H7 (cell line): ENCODE data around the gene STPG2. TPM values are rescaled to one million over a fixed set of nuclear protein-coding genes. Genes with fewer than 3 reads are reported as not detected.
"Not testable (repeated sequence)": the region's sequence is repeated elsewhere in the genome, so short reads cannot be mapped to it uniquely, and the experiment has no call there.

Experiments used
- DNase-seq: peaks from one replicate; pipeline ENCODE4 v3.0.0; 2012
- H3K27me3 ChIP-seq: 2 replicates; pipeline ENCODE4 v1.6.0; 2011; ENCODE audit warnings: mild to moderate bottlenecking, low read length; ENCODE audit not compliant: control insufficient read depth, insufficient read depth
- H3K36me3 ChIP-seq: replicated peaks from 2 replicates; pipeline ENCODE4 v1.5.1; 2011; ENCODE audit warnings: low read length; ENCODE audit not compliant: control insufficient read depth, insufficient read depth
- H3K4me3 ChIP-seq: 2 replicates; pipeline ENCODE4 v1.5.1; 2011; ENCODE audit warnings: low read depth, mild to moderate bottlenecking, control low read depth, low read length, moderate library complexity; ENCODE audit not compliant: insufficient read depth
- total RNA-seq: library from RNA; depleted of rRNA; stranded (reverse); fragments of >200 nt; shearing (Covaris generic); gene quantifications from 2 replicates; pipeline ENCODE4 v1.2.3, GENCODE V29; 2014

Gene STPG2
- total RNA-seq, 1 experiment from 2014 or later = 0.03 TPM

DNA sequence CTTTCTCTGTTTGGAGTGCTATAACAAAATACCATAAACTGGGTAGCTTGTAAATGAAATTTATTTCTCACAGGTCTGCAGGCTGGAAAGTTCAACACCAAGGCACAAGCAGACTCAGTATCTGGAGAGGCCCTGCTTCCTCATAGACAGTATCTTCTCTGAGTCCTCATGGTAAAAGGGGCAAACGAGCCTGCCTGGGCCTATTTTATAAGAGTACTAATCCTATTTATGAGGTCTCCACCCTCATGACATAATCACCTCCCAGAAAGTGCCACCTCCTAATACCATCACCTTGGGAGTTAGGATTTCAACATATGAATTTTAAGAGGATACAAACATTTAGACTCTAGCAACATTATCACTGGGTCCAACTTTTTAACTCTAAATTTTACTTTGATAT, 200.3 kb downstream of the STPG2 start:
- H3K27me3 ChIP-seq = no peaks in the 10 kb centered on the region
- no peak for DNase-seq
- H3K36me3 ChIP-seq = no peaks in the 10 kb centered on the region
- H3K4me3 ChIP-seq = no peak overlapping the region

- Histone ChIP-seq H3K27me3 (no peaks in the 10 kb centered on the region), H3K4me3 (no peak overlapping the region), H3K36me3 (no peaks in the 10 kb centered on the region)
- no peak for DNase-seq
Measured at GRCh38 chr4:97942137-97942536, 201.1 kb downstream of the STPG2 start.

DNA sequence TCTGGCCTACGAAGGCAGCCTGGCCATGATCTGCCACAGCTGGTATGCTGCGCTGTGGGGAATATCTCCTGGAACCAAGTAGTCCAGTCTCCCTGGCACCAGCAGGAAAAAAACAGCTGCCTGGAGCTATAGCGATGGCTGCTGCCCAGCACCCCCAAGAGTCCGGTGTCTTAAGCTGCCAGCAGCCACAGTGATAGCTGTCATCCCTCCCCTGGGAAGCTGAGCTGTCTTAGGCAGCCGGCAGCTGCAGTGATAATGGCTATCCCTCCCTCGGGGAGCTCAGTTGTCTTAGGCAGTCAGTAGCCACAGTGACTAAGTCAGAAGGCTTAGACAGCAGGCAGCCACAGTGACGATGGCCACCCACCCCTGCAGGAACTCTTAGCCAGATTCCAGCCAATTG, 205.1 kb downstream of the STPG2 start:
- H3K27me3 ChIP-seq = no peaks in the 10 kb centered on the region
- no peak overlapping the region for H3K4me3 ChIP-seq
- no peak for DNase-seq

GRCh38 chr4:97924341-97924958, 218.8 kb downstream of the STPG2 start:
- no peaks in the 10 kb centered on the region for H3K36me3 ChIP-seq
- H3K4me3 ChIP-seq = no peak overlapping the region
- H3K27me3 ChIP-seq = no peaks in the 10 kb centered on the region
- no peak for DNase-seq

More for the DNA sequence above, 205.1 kb downstream of the STPG2 start:
- H3K36me3 ChIP-seq = no peaks in the 10 kb centered on the region

- DNase-seq = no peak
- H3K4me3 ChIP-seq = no peak overlapping the region
- no peaks in the 10 kb centered on the region for H3K27me3 ChIP-seq
- no peaks in the 10 kb centered on the region for H3K36me3 ChIP-seq
Measured at GRCh38 chr4:97923096-97923495, 220.2 kb downstream of the STPG2 start.

DNA sequence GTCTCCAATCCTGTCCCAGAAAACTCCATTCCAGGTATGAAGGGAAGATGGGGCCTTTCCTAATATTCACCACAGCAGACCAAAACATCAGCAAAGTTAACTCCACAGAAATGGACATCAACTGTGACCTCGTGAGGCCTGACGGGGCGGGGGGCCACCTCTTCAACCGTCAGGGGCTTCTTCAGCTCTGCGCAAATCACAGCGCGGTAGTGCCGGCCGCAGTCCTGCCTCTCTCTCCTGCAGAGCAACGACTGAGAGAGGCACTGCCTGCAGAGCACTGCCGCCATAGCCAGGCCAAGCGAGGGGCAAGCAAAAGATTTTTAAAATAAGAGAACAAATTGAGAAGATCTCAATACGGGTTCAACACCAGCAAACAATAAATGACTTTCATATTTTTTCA, 226.2 kb downstream of the STPG2 start:
- DNase-seq = no peak
- H3K4me3 ChIP-seq = no peak overlapping the region
- no peaks in the 10 kb centered on the region for H3K36me3 ChIP-seq
- H3K27me3 ChIP-seq = no peaks in the 10 kb centered on the region; the same call in 1 of the 2 replicates

GRCh38 chr4:97912156-97912555, 231.1 kb downstream of the STPG2 start:
- Histone ChIP-seq H3K36me3 (no peaks in the 10 kb centered on the region), H3K27me3 (no peaks in the 10 kb centered on the region; the same call in 1 of the 2 replicates), H3K4me3 (no peak overlapping the region)
- DNase-seq = no peak

DNA sequence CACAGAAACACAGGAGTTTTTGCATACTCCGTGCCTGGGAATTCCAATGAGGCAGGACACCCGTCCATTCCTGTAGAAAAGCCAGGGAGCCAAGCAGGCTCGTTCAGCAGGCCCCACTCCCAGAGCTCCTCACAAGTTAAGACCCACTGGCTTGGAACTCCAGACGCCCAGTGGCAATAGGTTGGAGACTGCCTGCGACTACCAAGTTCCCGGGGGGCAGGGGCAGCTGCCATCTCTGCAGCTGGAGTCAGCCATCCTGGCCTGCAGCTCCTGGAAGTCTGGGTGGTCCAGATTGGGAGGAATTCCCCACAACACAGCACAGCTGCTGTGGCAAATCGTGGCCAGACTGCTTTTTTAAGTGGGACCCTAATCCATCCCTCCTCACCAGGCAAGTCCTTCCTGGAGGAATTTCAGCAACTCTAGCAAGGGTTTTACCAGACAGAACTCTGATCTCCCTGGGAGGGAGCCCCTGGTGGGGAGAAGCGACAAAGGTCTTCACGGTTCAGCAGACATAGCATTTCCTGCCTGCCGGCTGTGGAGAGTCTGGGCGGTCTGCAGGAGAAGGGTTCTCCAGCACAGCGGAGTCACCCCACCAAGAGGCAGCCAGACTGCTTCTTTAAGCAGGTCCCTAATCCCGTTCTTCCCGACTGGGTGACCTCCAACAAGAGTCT, 231.9 kb downstream of the STPG2 start:
- Histone ChIP-seq H3K36me3 (no peaks in the 10 kb centered on the region), H3K27me3 (no peaks in the 10 kb centered on the region; the same call in 1 of the 2 replicates), H3K4me3 (no peak overlapping the region)
- peak; percentile 23 for DNase-seq

- no peak overlapping the region for H3K4me3 ChIP-seq
- peak; percentile 56 for DNase-seq
- no peaks in the 10 kb centered on the region for H3K36me3 ChIP-seq
- H3K27me3 ChIP-seq = no peaks in the 10 kb centered on the region; the same call in 1 of the 2 replicates
Measured at GRCh38 chr4:97910005-97910404, 233.3 kb downstream of the STPG2 start.

- DNase-seq = not testable (repeated sequence)
Measured at GRCh38 chr4:97903436-97904189, 239.7 kb downstream of the STPG2 start.

DNA sequence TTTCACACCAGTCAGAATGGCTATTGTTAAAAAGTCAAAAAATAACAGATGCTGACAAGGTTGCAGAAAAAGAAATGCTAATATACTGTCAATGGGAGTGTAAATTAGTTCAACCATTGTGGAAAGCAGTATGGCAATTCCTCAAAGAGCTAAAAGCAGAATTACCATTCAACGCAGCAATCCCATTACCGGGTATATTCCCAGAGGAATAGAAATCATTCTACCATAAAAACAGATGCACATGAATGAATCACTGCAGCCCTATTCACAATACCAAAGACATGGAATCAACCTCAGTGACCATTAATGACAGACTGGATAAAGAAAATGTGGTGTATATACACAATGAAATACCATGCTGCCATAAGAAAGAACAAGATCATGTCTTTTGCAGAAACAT, 243.0 kb downstream of the STPG2 start:
- Histone ChIP-seq H3K4me3 (no peak overlapping the region), H3K36me3 (no peaks in the 10 kb centered on the region), H3K27me3 (no peaks in the 10 kb centered on the region)
- DNase-seq = no peak

More at GRCh38 chr4:97903436-97904189, 239.7 kb downstream of the STPG2 start:
- peak overlapping the region; percentile 27 for H3K4me3 ChIP-seq
- H3K27me3 ChIP-seq, H3K36me3 ChIP-seq: not testable (repeated sequence)

DNA sequence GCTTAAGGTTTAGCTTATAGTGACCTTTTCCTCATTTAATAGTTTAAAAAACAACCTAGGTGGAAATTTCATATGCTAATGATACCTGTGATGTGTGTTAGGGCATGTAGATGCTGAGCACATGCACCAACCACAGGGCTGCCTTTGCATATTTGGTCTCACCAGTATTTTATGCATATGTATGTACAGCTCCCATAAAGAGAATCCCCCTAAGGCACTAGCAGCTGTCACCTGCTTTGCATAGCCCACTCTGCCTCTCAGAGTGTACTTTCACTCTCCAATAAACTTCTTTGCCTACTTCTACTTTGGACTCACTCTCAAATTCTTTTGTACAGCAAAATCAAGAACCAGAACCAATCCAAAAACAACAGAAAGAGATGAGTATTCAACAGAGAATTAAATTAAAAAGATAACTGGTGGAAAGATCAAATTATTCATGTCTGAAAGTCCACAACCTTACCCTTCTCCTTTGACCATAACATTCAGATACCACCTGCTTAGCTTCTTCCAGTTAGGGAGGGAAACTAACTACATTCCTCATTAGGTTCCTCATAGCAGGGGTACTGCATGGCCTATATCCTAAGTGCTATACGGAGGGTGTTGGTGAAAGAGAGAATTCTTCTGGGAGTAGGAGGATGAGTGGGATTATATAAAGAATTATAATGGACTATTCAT, 250.5 kb downstream of the STPG2 start:
- no peak overlapping the region for H3K4me3 ChIP-seq
- H3K36me3 ChIP-seq = no peaks in the 10 kb centered on the region
- H3K27me3 ChIP-seq = no peaks in the 10 kb centered on the region
- no peak for DNase-seq

GRCh38 chr4:97879942-97880341, 263.3 kb downstream of the STPG2 start:
- no peak overlapping the region for H3K4me3 ChIP-seq
- H3K27me3 ChIP-seq = no peaks in the 10 kb centered on the region
- no peak for DNase-seq
- H3K36me3 ChIP-seq = no peaks in the 10 kb centered on the region

DNA sequence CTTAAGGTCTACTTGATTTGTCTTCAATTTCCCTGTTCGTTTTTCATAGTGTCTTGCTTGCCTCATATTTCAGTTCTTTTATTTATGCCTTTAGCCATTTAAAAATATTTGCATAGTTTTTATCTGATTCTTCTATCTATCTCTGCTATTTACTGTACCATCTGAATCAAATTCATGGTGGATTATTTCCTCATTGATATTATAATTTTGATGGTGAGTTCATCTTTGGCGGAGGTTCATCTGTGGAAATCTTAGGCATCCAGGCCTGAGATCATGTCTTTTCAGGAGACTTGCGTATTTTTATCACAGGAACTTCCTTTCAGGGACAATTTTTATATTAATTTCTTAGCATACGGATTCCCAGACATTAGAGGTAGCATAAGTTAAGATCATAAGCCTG, 275.2 kb downstream of the STPG2 start:
- Histone ChIP-seq H3K36me3 (no peaks in the 10 kb centered on the region), H3K4me3 (no peak overlapping the region), H3K27me3 (no peaks in the 10 kb centered on the region)
- DNase-seq = no peak
